ENCODE data around the gene SPATS2L.
A peak's percentile ranks its signal among the peaks of the same experiment; 100 is the strongest.

The SPATS2L gene

GRCh38 chr2:200449149-200449548 is 142.7 kb downstream of the SPATS2L start:
- DNase-seq = no peak

GRCh38 chr2:200450288-200450687 is 143.8 kb downstream of the SPATS2L start:
- DNase-seq = no peak

- DNase-seq = no peak
Measured at GRCh38 chr2:200451511-200451910, 145.0 kb downstream of the SPATS2L start.

- no peak for DNase-seq
Measured at GRCh38 chr2:200452377-200452776, 145.9 kb downstream of the SPATS2L start.

GRCh38 chr2:200453142-200453852 is 146.8 kb downstream of the SPATS2L start:
- DNase-seq = no peak

GRCh38 chr2:200453853-200454534 is 147.5 kb downstream of the SPATS2L start:
- DNase-seq = no peak

GRCh38 chr2:200454927-200455801 is 148.7 kb downstream of the SPATS2L start:
- no peak for DNase-seq

GRCh38 chr2:200455958-200456421 is 149.5 kb downstream of the SPATS2L start:
- peak in 1 of 2 donors; percentile 2 for DNase-seq

GRCh38 chr2:200456567-200456966 is 150.1 kb downstream of the SPATS2L start:
- DNase-seq = no peak

- no peak for DNase-seq
Measured at GRCh38 chr2:200459101-200459500, 152.6 kb downstream of the SPATS2L start.

- DNase-seq = no peak
Measured at GRCh38 chr2:200461846-200462710, 155.6 kb downstream of the SPATS2L start.

GRCh38 chr2:200463452-200463851 is 157.0 kb downstream of the SPATS2L start:
- no peak for DNase-seq

GRCh38 chr2:200466425-200467418 is 160.2 kb downstream of the SPATS2L start:
- no peak for DNase-seq

GRCh38 chr2:200467806-200468681 is 161.6 kb downstream of the SPATS2L start:
- no peak for DNase-seq

- no peak for DNase-seq
Measured at GRCh38 chr2:200469708-200470211, 163.3 kb downstream of the SPATS2L start.

GRCh38 chr2:200470230-200470629 is 163.7 kb downstream of the SPATS2L start:
- no peak for DNase-seq

- DNase-seq = peak in 1 of 2 donors; percentile 47
Measured at GRCh38 chr2:200471324-200471848, 164.9 kb downstream of the SPATS2L start.

GRCh38 chr2:200471928-200472645 is 165.6 kb downstream of the SPATS2L start:
- DNase-seq = no peak
